ENCODE measurements around the gene LLGL1.
A peak's percentile ranks its signal among the peaks of the same experiment; 100 is the strongest.

Gene LLGL1

GRCh38 chr17:18185832-18186626, 39.4 kb upstream of the LLGL1 start:
- peaks cover 85% of the 10 kb centered on the region for H3K4me1 Mint-ChIP-seq (ENCODE audit: low read depth)
- H3K36me3 Mint-ChIP-seq (ENCODE audit: low read depth) = peaks cover 69% of the 10 kb centered on the region
- peak overlapping the region; percentile 90 for H3K4me3 Mint-ChIP-seq
- intact Hi-C loops (cut with micrococcal nuclease) = loop anchor here (5.0 kb wide), 1 partner anchor 44 kb away; no protein-coding TSS in a partner anchor
- H3K27ac Mint-ChIP-seq = peak overlapping the region; percentile 5
- no peaks in the 10 kb centered on the region for H3K27me3 Mint-ChIP-seq
- H3K9me3 Mint-ChIP-seq = no peaks in the 10 kb centered on the region

GRCh38 chr17:18186627-18186982, 38.8 kb upstream of the LLGL1 start:
- Mint-ChIP-seq H3K4me1 (ENCODE audit: low read depth) (peaks cover 85% of the 10 kb centered on the region), H3K36me3 (ENCODE audit: low read depth) (peaks cover 75% of the 10 kb centered on the region), H3K4me3 (peak overlapping the region; percentile 90), H3K27ac (peak overlapping the region; percentile 5), H3K9me3 (no peaks in the 10 kb centered on the region), H3K27me3 (no peaks in the 10 kb centered on the region)
- intact Hi-C loops (cut with micrococcal nuclease) = loop anchor here (5.0 kb wide), 1 partner anchor 44 kb away; no protein-coding TSS in a partner anchor

GRCh38 chr17:18187226-18187625, 38.2 kb upstream of the LLGL1 start:
- Mint-ChIP-seq H3K27me3 (no peaks in the 10 kb centered on the region), H3K27ac (peak overlapping the region; percentile 5), H3K36me3 (ENCODE audit: low read depth) (peaks cover 81% of the 10 kb centered on the region), H3K4me3 (peak overlapping the region; percentile 90), H3K9me3 (no peaks in the 10 kb centered on the region), H3K4me1 (ENCODE audit: low read depth) (peaks cover 84% of the 10 kb centered on the region)
- intact Hi-C loops (cut with micrococcal nuclease) = loop anchor here (5.0 kb wide), 1 partner anchor 45 kb away; no protein-coding TSS in a partner anchor

- Mint-ChIP-seq H3K36me3 (ENCODE audit: low read depth) (peaks cover 81% of the 10 kb centered on the region), H3K9me3 (no peaks in the 10 kb centered on the region), H3K27ac (peak overlapping the region; percentile 65), H3K4me3 (peak overlapping the region; percentile 90), H3K27me3 (no peaks in the 10 kb centered on the region), H3K4me1 (ENCODE audit: low read depth) (peaks cover 76% of the 10 kb centered on the region)
- intact Hi-C loops (cut with micrococcal nuclease) = loop anchor here (5.0 kb wide), 1 partner anchor 46 kb away; no protein-coding TSS in a partner anchor
Observed at GRCh38 chr17:18187821-18188761, 37.3 kb upstream of the LLGL1 start.

- Mint-ChIP-seq H3K4me3 (no peak overlapping the region), H3K4me1 (ENCODE audit: low read depth) (peaks cover 67% of the 10 kb centered on the region), H3K36me3 (ENCODE audit: low read depth) (peaks cover 88% of the 10 kb centered on the region), H3K9me3 (no peaks in the 10 kb centered on the region), H3K27ac (peak overlapping the region; percentile 46), H3K27me3 (no peaks in the 10 kb centered on the region)
- intact Hi-C loops (cut with micrococcal nuclease) = no loop called here
Observed at GRCh38 chr17:18190628-18191235, 34.7 kb upstream of the LLGL1 start.

- peak overlapping the region; percentile 46 for H3K27ac Mint-ChIP-seq
- peaks cover 61% of the 10 kb centered on the region for H3K4me1 Mint-ChIP-seq (ENCODE audit: low read depth)
- H3K9me3 Mint-ChIP-seq = no peaks in the 10 kb centered on the region
- H3K27me3 Mint-ChIP-seq = no peaks in the 10 kb centered on the region
- H3K36me3 Mint-ChIP-seq (ENCODE audit: low read depth) = peaks cover 88% of the 10 kb centered on the region
- H3K4me3 Mint-ChIP-seq = no peak overlapping the region
- intact Hi-C loops (cut with micrococcal nuclease) = no loop called here
Observed at GRCh38 chr17:18191236-18191667, 34.2 kb upstream of the LLGL1 start.

- H3K4me1 Mint-ChIP-seq (ENCODE audit: low read depth) = peaks cover 54% of the 10 kb centered on the region
- intact Hi-C loops (cut with micrococcal nuclease) = no loop called here
- peaks cover 89% of the 10 kb centered on the region for H3K36me3 Mint-ChIP-seq (ENCODE audit: low read depth)
- H3K9me3 Mint-ChIP-seq = no peaks in the 10 kb centered on the region
- H3K4me3 Mint-ChIP-seq = no peak overlapping the region
- H3K27me3 Mint-ChIP-seq = no peaks in the 10 kb centered on the region
- no peak overlapping the region for H3K27ac Mint-ChIP-seq
Observed at GRCh38 chr17:18191967-18192366, 33.5 kb upstream of the LLGL1 start.

- H3K4me3 Mint-ChIP-seq = no peak overlapping the region
- no peak overlapping the region for H3K27ac Mint-ChIP-seq
- peaks cover 89% of the 10 kb centered on the region for H3K36me3 Mint-ChIP-seq (ENCODE audit: low read depth)
- H3K4me1 Mint-ChIP-seq (ENCODE audit: low read depth) = peaks cover 46% of the 10 kb centered on the region
- H3K9me3 Mint-ChIP-seq = no peaks in the 10 kb centered on the region
- no peaks in the 10 kb centered on the region for H3K27me3 Mint-ChIP-seq
- intact Hi-C loops (cut with micrococcal nuclease) = no loop called here
Observed at GRCh38 chr17:18194394-18194793, 31.0 kb upstream of the LLGL1 start.

GRCh38 chr17:18194804-18195203, 30.6 kb upstream of the LLGL1 start:
- no peak overlapping the region for H3K27ac Mint-ChIP-seq
- no peaks in the 10 kb centered on the region for H3K9me3 Mint-ChIP-seq
- peaks cover 42% of the 10 kb centered on the region for H3K4me1 Mint-ChIP-seq (ENCODE audit: low read depth)
- no peaks in the 10 kb centered on the region for H3K27me3 Mint-ChIP-seq
- no peak overlapping the region for H3K4me3 Mint-ChIP-seq
- intact Hi-C loops (cut with micrococcal nuclease) = no loop called here
- peaks cover 89% of the 10 kb centered on the region for H3K36me3 Mint-ChIP-seq (ENCODE audit: low read depth)

GRCh38 chr17:18195246-18195645, 30.2 kb upstream of the LLGL1 start:
- H3K4me3 Mint-ChIP-seq = no peak overlapping the region
- no peaks in the 10 kb centered on the region for H3K9me3 Mint-ChIP-seq
- H3K4me1 Mint-ChIP-seq (ENCODE audit: low read depth) = peaks cover 37% of the 10 kb centered on the region
- intact Hi-C loops (cut with micrococcal nuclease) = no loop called here
- H3K36me3 Mint-ChIP-seq (ENCODE audit: low read depth) = peaks cover 89% of the 10 kb centered on the region
- H3K27me3 Mint-ChIP-seq = no peaks in the 10 kb centered on the region
- no peak overlapping the region for H3K27ac Mint-ChIP-seq

- Mint-ChIP-seq H3K9me3 (no peaks in the 10 kb centered on the region), H3K27ac (no peak overlapping the region), H3K4me1 (ENCODE audit: low read depth) (peaks cover 18% of the 10 kb centered on the region), H3K36me3 (ENCODE audit: low read depth) (peaks cover 91% of the 10 kb centered on the region), H3K4me3 (no peak overlapping the region), H3K27me3 (no peaks in the 10 kb centered on the region)
- intact Hi-C loops (cut with micrococcal nuclease) = no loop called here
Observed at GRCh38 chr17:18197535-18198194, 27.8 kb upstream of the LLGL1 start.

GRCh38 chr17:18198530-18198929, 26.9 kb upstream of the LLGL1 start:
- H3K4me3 Mint-ChIP-seq = no peak overlapping the region
- intact Hi-C loops (cut with micrococcal nuclease) = no loop called here
- peaks cover 18% of the 10 kb centered on the region for H3K4me1 Mint-ChIP-seq (ENCODE audit: low read depth)
- no peaks in the 10 kb centered on the region for H3K27me3 Mint-ChIP-seq
- peaks cover 95% of the 10 kb centered on the region for H3K36me3 Mint-ChIP-seq (ENCODE audit: low read depth)
- no peaks in the 10 kb centered on the region for H3K9me3 Mint-ChIP-seq
- H3K27ac Mint-ChIP-seq = no peak overlapping the region

GRCh38 chr17:18201108-18201507, 24.3 kb upstream of the LLGL1 start:
- Mint-ChIP-seq H3K4me1 (ENCODE audit: low read depth) (peaks cover 21% of the 10 kb centered on the region), H3K27ac (no peak overlapping the region), H3K4me3 (no peak overlapping the region), H3K36me3 (ENCODE audit: low read depth) (peaks cover 95% of the 10 kb centered on the region), H3K9me3 (no peaks in the 10 kb centered on the region), H3K27me3 (no peaks in the 10 kb centered on the region)
- intact Hi-C loops (cut with micrococcal nuclease) = no loop called here

Data from dendritic cell treated with granulocyte-macrophage colony-stimulating factor and Interleukin-4, amounts not matched to agents 40 ng/mL and 50 ng/mL, for 4 days (primary cell).